Vagina (tissue), 2 donors: ENCODE measurements around the gene SRPK1.

ENCODE experiments used
- POLR2AphosphoS5 ChIP-seq, 2 donors: sonication (generic); formaldehyde crosslinking; IDR thresholded peaks; one replicate each; pipeline ENCODE4 v1.9.0; 2017; ENCODE audit warnings: antibody characterized with exemption in 2 of 2, mild to moderate bottlenecking in 2 of 2, low read depth in 1 of 2; ENCODE audit not compliant: insufficient read depth in 1 of 2
- TF ChIP-seq, protein P1 (sequence below), 3 experiments: fragments of 450-650 bp in 2 of 3; fragments of 200-600 bp in 1 of 3; sonication (generic) in 1 of 3; IDR thresholded peaks; one replicate each; pipeline ENCODE4 v1.5.1; 2017 to 2019; ENCODE audit warnings: antibody characterized with exemption in 3 of 3, mild to moderate bottlenecking in 2 of 3, moderate library complexity in 2 of 3

GRCh38 chr6:35933844-35934243 is 12.9 kb upstream of the SRPK1 start:
- TF ChIP-seq, protein P1, sequence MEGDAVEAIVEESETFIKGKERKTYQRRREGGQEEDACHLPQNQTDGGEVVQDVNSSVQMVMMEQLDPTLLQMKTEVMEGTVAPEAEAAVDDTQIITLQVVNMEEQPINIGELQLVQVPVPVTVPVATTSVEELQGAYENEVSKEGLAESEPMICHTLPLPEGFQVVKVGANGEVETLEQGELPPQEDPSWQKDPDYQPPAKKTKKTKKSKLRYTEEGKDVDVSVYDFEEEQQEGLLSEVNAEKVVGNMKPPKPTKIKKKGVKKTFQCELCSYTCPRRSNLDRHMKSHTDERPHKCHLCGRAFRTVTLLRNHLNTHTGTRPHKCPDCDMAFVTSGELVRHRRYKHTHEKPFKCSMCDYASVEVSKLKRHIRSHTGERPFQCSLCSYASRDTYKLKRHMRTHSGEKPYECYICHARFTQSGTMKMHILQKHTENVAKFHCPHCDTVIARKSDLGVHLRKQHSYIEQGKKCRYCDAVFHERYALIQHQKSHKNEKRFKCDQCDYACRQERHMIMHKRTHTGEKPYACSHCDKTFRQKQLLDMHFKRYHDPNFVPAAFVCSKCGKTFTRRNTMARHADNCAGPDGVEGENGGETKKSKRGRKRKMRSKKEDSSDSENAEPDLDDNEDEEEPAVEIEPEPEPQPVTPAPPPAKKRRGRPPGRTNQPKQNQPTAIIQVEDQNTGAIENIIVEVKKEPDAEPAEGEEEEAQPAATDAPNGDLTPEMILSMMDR (IDR thresholded peaks at IDR 0.05), result no peak
- TF ChIP-seq POLR2AphosphoS5 (IDR thresholded peaks at IDR 0.05; ENCODE audit: insufficient read depth in 1 of 2, low read depth in 1 of 2), result no peak
